ENCODE measurements around the gene AGPAT3. TPM values are rescaled to one million over a fixed set of nuclear protein-coding genes. Genes with fewer than 3 reads are reported as not detected.

Gene AGPAT3
- total and polyA plus RNA-seq, 8 donors: 13.6 to 49.6 (median 31.4) TPM

DNA sequence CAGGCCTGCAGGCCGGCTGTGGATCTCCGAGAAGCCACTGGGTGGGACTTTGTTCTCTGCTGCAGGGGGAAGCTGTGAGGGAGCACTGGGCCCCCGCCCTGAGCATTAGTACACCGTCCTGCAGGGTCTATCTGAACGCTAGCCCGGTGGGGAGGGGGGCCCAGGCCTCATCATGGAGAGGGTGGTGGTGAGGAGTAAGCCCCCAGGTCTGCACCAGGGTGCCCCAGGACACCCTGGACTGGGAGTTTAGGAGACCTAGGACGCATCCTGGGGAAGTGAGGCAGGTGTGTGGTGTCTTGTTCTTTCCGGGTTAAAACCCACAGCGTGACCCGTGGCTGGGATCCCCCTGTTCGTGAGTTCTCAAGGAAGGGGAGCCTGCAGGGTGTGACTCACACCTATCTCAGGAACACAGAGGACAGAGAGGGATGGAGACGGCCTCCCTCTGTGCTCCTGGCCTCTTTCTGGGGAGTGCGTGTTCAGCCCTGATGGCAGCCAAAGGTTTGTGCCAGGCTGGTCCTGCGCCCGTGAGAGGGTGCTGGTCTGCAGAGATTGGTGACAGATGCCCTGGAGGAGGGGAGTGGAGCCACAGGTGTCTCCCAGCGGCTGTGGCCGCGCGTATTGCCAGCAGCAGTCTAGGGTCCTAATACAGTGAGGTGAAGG, 44.8 kb downstream of the AGPAT3 start:
- no peaks in the 10 kb centered on the region for H3K4me1 ChIP-seq
- TF ChIP-seq CTCF (IDR thresholded peaks at IDR 0.05): no peak
- no peak overlapping the region for H3K27ac ChIP-seq
- H3K4me3 ChIP-seq: no peak overlapping the region
- no peak for FAIRE-seq
- no peak for ATAC-seq
- 93 to 94% methylated on average over 19 of the region's 19 CpGs for WGBS, 2 donors
- no peaks in the 10 kb centered on the region for H3K27me3 ChIP-seq
- H3K9me3 ChIP-seq: no peaks in the 10 kb centered on the region
- H3K36me3 ChIP-seq: no peaks in the 10 kb centered on the region
- peak in 1 of 6 donors; percentile 48 for DNase-seq
- intact Hi-C loops (cut with DNase I): loop anchor here in 1 of 3 donors (5.0 kb wide), 1 partner anchor 1013 kb away; no protein-coding TSS in a partner anchor

DNA sequence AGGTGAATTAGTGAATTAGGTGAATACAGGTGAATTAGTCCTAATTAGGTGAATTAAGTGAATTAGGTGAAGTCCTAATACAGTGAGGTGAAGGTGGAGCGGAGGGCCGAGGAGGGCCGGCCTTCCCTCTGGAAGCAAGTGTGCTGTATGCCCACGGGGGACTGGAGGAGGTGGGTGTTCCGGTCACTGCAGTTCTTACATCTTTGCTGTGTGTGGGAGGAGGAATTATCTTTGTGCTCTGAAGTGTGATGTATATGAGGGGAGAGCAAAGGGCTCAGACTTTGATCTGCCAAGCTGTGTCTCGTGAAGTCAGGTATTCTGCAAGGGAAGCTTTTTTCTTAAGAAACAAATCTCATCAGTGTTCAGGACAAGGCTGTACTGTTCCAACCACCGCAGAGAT, 45.4 kb downstream of the AGPAT3 start:
- FAIRE-seq: no peak

DNA sequence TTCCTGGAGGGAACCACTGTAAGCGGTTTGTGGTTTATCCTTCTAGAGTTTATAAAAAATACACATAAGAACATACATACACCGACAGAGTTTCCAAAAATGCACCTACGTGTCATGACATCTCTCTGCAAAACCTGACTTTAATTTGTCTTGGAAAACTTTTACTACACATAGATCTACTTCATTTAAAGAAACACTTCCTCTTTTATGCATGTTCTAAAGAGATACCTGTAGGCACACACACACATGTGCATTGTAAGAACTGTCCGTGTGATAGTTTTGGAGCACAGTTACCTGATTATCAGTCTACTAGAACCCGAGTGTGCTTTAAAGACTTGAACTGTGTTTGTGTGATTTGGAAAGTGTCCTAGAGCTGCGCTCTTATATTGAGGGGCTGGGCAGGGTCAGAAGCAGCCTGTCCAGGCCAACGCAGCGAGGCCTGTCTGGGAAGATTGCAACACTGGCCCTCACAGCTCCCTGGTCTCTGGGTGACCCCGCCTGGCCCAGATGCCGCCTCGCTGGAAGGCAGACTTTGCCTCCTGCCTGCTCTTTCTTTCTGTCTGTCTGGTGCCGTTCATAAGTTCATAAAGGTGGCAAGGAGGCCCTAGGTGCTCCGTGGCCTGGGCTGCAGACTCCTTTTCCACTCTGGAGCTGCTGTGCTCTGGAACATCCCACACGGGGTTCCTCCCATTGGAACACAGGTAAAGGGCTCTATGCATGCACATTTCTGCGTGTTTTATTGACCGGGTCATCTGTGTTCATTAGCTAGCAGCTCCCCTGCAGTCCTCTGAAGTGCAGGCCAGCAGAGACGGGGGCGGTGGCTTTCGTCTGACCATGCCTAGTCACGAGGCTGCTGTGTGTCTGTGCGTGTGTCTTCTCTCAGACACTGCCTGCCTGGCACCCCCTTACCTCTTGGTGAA, 46.3 kb downstream of the AGPAT3 start:
- Histone ChIP-seq H3K27me3 (no peaks in the 10 kb centered on the region), H3K36me3 (no peaks in the 10 kb centered on the region), H3K4me3 (no peak overlapping the region), H3K4me1 (no peaks in the 10 kb centered on the region), H3K9me3 (no peaks in the 10 kb centered on the region), H3K27ac (no peak overlapping the region)
- FAIRE-seq: no peak
- no peak for TF ChIP-seq CTCF (IDR thresholded peaks at IDR 0.05)
- peak in 3 of 4 donors; percentile 24 to 64 (median 36) for ATAC-seq
- intact Hi-C loops (cut with DNase I): loop anchor here in 1 of 3 donors (5.0 kb wide), 1 partner anchor 1014 kb away; no protein-coding TSS in a partner anchor
- WGBS, 2 donors: 83 to 85% methylated on average over 20 to 21 of the region's 21 CpGs
- DNase-seq: peak in 1 of 6 donors; percentile 45

More for the DNA sequence above, 45.4 kb downstream of the AGPAT3 start:
- intact Hi-C loops (cut with DNase I): loop anchor here in 1 of 3 donors (5.0 kb wide), 1 partner anchor 1013 kb away; no protein-coding TSS in a partner anchor
- DNase-seq (peak in 1 of 6 donors; percentile 11), ATAC-seq (no peak)
- Histone ChIP-seq H3K27ac (no peak overlapping the region), H3K36me3 (no peaks in the 10 kb centered on the region), H3K27me3 (no peaks in the 10 kb centered on the region), H3K4me3 (no peak overlapping the region), H3K9me3 (no peaks in the 10 kb centered on the region), H3K4me1 (no peaks in the 10 kb centered on the region)
- 93% methylated on average over 7 of the region's 7 CpGs for WGBS, 2 donors
- no peak for TF ChIP-seq CTCF (IDR thresholded peaks at IDR 0.05)

DNA sequence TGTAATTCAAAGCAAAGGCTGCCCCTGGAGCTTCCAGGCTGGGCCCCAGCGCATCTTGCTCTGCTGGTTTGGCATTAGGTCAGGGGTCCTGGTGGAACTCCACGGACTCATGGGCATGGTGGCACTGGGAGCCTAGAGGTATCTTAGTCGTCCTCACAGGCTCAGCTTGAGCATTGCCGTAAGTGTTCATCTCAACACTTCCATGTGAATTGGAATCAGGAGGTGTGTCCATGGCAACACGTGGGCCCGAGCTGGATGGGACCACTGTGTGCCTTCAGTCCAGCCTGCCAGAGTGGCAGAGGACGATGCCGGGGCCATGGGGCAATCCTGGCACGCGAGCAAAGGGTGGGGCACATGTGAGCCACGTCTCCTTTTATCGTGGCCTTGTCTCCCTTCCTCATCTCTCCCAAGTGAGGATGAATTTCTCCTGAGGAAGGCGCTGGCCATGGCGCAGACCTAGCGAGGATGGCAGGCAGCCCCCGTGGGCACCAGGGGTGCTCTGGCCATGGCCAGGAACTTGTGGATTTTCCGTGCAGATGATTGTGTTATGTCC, 47.0 kb downstream of the AGPAT3 start:
- H3K9me3 ChIP-seq: no peaks in the 10 kb centered on the region
- no peaks in the 10 kb centered on the region for H3K4me1 ChIP-seq
- 95 to 98% methylated on average over 17 of the region's 17 CpGs for WGBS, 2 donors
- H3K4me3 ChIP-seq: no peak overlapping the region
- H3K27ac ChIP-seq: no peak overlapping the region
- intact Hi-C loops (cut with DNase I): loop anchor here in 1 of 3 donors (5.0 kb wide), 1 partner anchor 1015 kb away; no protein-coding TSS in a partner anchor
- ATAC-seq (no peak), DNase-seq (peak in 1 of 6 donors; percentile 30), FAIRE-seq (no peak)
- no peak for TF ChIP-seq CTCF (IDR thresholded peaks at IDR 0.05)
- H3K36me3 ChIP-seq: no peaks in the 10 kb centered on the region
- no peaks in the 10 kb centered on the region for H3K27me3 ChIP-seq

All from pancreas (tissue), 10 donors.